Spleen (tissue), 11 donors: ENCODE data around the gene SUSD4. TPM values are rescaled to one million over a fixed set of nuclear protein-coding genes. Genes with fewer than 3 reads are reported as not detected.
"Not testable (repeated sequence)": the region's sequence is repeated elsewhere in the genome, so short reads cannot be mapped to it uniquely, and the experiment has no call there.

Source experiments
- DNase-seq: peaks from one replicate; pipeline ENCODE4 v3.0.0-alpha.2; 2020
- H3K27ac ChIP-seq, 8 donors: fragments of 200-600 bp; sonication (generic) in 7 of 8; 1 replicate in 4 of 8; 2 replicates in 4 of 8; pipeline versions ENCODE4 v1.5.0 to v1.8.0; 2016 to 2021; ENCODE audit warnings: inconsistent platforms in 4 of 8, mild to moderate bottlenecking in 4 of 8, moderate library complexity in 1 of 8
- H3K27me3 ChIP-seq, 7 donors: fragments of 200-600 bp; sonication (generic) in 6 of 7; replicated peaks in 1 of 7; 1 replicate in 4 of 7; 2 replicates in 3 of 7; pipeline versions ENCODE4 v1.5.0 to v1.8.0; 2016 to 2021; ENCODE audit warnings: inconsistent platforms in 3 of 7, mild to moderate bottlenecking in 1 of 7
- H3K36me3 ChIP-seq, 6 donors: fragments of 200-600 bp; sonication (generic) in 5 of 6; 1 replicate in 4 of 6; 2 replicates in 2 of 6; pipeline versions ENCODE4 v1.5.0 to v1.8.0; 2016 to 2021; ENCODE audit warnings: inconsistent platforms in 2 of 6
- H3K4me1 ChIP-seq, 6 donors: fragments of 200-600 bp; sonication (generic) in 5 of 6; 1 replicate in 3 of 6; 2 replicates in 3 of 6; pipeline versions ENCODE4 v1.5.0 to v1.8.0; 2016 to 2021; ENCODE audit warnings: inconsistent platforms in 3 of 6
- H3K4me3 ChIP-seq, 8 donors: fragments of 200-600 bp; sonication (generic) in 7 of 8; 1 replicate in 4 of 8; 2 replicates in 4 of 8; pipeline versions ENCODE4 v1.5.0 to v1.8.0; 2016 to 2021; ENCODE audit warnings: inconsistent platforms in 4 of 8, mild to moderate bottlenecking in 4 of 8, moderate library complexity in 2 of 8
- H3K9me3 ChIP-seq, 8 donors: fragments of 200-600 bp; sonication (generic) in 7 of 8; 1 replicate in 4 of 8; 2 replicates in 4 of 8; pipeline versions ENCODE4 v1.5.0 to v1.8.0; 2016 to 2021; ENCODE audit warnings: inconsistent platforms in 4 of 8
- POLR2A ChIP-seq, 3 donors: fragments of 450-650 bp; IDR thresholded peaks; one replicate each; pipeline ENCODE4 v1.5.1; 2017; ENCODE audit warnings: antibody characterized with exemption in 3 of 3, mild to moderate bottlenecking in 1 of 3
- POLR2AphosphoS5 ChIP-seq, 3 donors: sonication (generic); formaldehyde crosslinking; IDR thresholded peaks; one replicate each; pipeline ENCODE4 v1.5.1; 2017; ENCODE audit warnings: antibody characterized with exemption in 3 of 3
- WGBS, 5 donors: extraction: QIAGEN DNeasy Blood & Tissue Kit in 3 of 5; methylation state at CpG; one replicate each; pipeline versions ENCODE4 v1.1.5 to v1.1.7; 2013 to 2018; 5-methylcytosine and 5-hydroxymethylcytosine counted together
- intact Hi-C: fragments of 100-400 bp; cut with DNase I; formaldehyde crosslinking; loops from one replicate; pipeline ENCODE4 v1.15.0; 2023; ENCODE audit warnings: low total_unique reads
- polyA plus RNA-seq, 3 donors: library from polyadenylated mRNA; stranded (reverse); fragments of 200-250 nt; gene quantifications; one replicate each; pipeline ENCODE4 v1.2.1, GENCODE V29; 2013
- total RNA-seq, 7 donors: library from RNA; depleted of rRNA in 3 of 7; stranded (reverse); fragments of >200 nt in 3 of 7; fragmentation: NEBNext Ultra II Directional in 4 of 7; extraction: Animal tissue kit (Norgen Biotek cat#: 25700) in 4 of 7; gene quantifications; one replicate each; pipeline versions ENCODE4 v1.1.0 to v1.2.1, GENCODE V29; 2016 to 2021
- TF ChIP-seq, protein P1 (sequence below), 11 experiments: fragments of 200-600 bp in 7 of 11; fragments of 450-650 bp in 4 of 11; sonication (generic) in 4 of 11; IDR thresholded peaks in 8 of 11; conservative IDR thresholded peaks in 3 of 11; 1 replicate in 7 of 11; 2 replicates in 4 of 11; pipeline versions ENCODE4 v1.4.0 to v1.8.0; 2016 to 2021; ENCODE audit warnings: antibody characterized with exemption in 11 of 11, inconsistent platforms in 4 of 11, mild to moderate bottlenecking in 1 of 11
- donor health status: healthy with polysubstance abuse.
- donor health status: DM: no; HTN: no; CAD: no; lungs with moderate emphysema.
- donor health status: DM: no; HTN: no; CAD: no.
- donor health status: Bipolar disorder and iron deficiency.
- donor health status: healthy.
- donor health status: DM: no; HTN: no; CAD: no.
- donor health status: DM: yes; HTN: yes; CAD: no.

The SUSD4 gene
- total and polyA plus RNA-seq, 10 donors, result 0.35 to 2.1 (median 0.69) TPM

- 79 to 89% (median 84%) methylated on average over 8 of the region's 8 CpGs for WGBS, 5 donors
- H3K9me3 ChIP-seq, result no peaks in the 10 kb centered on the region
- no peaks in the 10 kb centered on the region for H3K4me1 ChIP-seq
- H3K27ac ChIP-seq, result no peak overlapping the region
- H3K27me3 ChIP-seq, result peaks cover 0 to 5% (median 0%) of the 10 kb centered on the region in 7 donors
- no peaks in the 10 kb centered on the region for H3K36me3 ChIP-seq
- H3K4me3 ChIP-seq, result no peak overlapping the region
- intact Hi-C loops, result no loop called here
- TF ChIP-seq POLR2A (IDR thresholded peaks at IDR 0.05) (no peak), POLR2AphosphoS5 (IDR thresholded peaks at IDR 0.05) (no peak)
- TF ChIP-seq, protein P1, sequence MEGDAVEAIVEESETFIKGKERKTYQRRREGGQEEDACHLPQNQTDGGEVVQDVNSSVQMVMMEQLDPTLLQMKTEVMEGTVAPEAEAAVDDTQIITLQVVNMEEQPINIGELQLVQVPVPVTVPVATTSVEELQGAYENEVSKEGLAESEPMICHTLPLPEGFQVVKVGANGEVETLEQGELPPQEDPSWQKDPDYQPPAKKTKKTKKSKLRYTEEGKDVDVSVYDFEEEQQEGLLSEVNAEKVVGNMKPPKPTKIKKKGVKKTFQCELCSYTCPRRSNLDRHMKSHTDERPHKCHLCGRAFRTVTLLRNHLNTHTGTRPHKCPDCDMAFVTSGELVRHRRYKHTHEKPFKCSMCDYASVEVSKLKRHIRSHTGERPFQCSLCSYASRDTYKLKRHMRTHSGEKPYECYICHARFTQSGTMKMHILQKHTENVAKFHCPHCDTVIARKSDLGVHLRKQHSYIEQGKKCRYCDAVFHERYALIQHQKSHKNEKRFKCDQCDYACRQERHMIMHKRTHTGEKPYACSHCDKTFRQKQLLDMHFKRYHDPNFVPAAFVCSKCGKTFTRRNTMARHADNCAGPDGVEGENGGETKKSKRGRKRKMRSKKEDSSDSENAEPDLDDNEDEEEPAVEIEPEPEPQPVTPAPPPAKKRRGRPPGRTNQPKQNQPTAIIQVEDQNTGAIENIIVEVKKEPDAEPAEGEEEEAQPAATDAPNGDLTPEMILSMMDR (IDR thresholded peaks at IDR 0.05 in 8 of 11, conservative IDR thresholded peaks at IDR 0.05 in 3 of 11), result no peak
- DNase-seq, result no peak
Observed at GRCh38 chr1:223257856-223258550, 106.0 kb downstream of the SUSD4 start.

DNA sequence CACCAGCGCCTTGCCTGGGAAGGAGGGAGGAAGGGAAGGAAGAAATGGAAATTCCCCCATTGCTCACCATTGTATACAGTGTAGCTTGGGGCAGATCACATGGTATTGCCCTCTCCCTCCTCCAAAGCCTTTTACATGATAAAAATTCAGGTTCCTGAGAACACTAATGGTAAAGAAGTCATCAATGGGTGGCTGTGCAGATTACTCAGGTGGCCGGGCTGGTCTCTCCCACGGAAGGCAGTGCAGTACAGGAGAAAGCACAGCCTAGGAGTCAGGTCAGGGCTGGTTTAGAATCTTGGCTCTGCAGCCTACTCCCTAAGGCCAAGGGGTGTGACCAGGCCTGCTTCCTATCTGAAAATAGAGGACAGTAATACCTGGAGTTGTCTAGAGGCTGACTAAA, 107.9 kb downstream of the SUSD4 start:
- TF ChIP-seq, protein P1 (IDR thresholded peaks at IDR 0.05 in 8 of 11, conservative IDR thresholded peaks at IDR 0.05 in 3 of 11), result no peak
- TF ChIP-seq POLR2AphosphoS5 (IDR thresholded peaks at IDR 0.05) (no peak), POLR2A (IDR thresholded peaks at IDR 0.05) (no peak)
- Histone ChIP-seq H3K4me1 (no peaks in the 10 kb centered on the region), H3K4me3 (no peak overlapping the region), H3K27ac (no peak overlapping the region), H3K9me3 (no peaks in the 10 kb centered on the region), H3K27me3 (peaks cover 0 to 10% (median 0%) of the 10 kb centered on the region in 7 donors), H3K36me3 (no peaks in the 10 kb centered on the region)
- DNase-seq, result no peak
- intact Hi-C loops, result no loop called here
- WGBS, 5 donors, result 84 to 96% (median 87%) methylated on average over 3 of the region's 3 CpGs

GRCh38 chr1:223253916-223254315, 110.1 kb downstream of the SUSD4 start:
- intact Hi-C loops, result no loop called here
- TF ChIP-seq, protein P1 (IDR thresholded peaks at IDR 0.05 in 8 of 11, conservative IDR thresholded peaks at IDR 0.05 in 3 of 11), result no peak
- no peak for TF ChIP-seq POLR2AphosphoS5 (IDR thresholded peaks at IDR 0.05)
- TF ChIP-seq POLR2A (IDR thresholded peaks at IDR 0.05), result no peak
- Histone ChIP-seq H3K27me3 (peaks cover 0 to 10% (median 0%) of the 10 kb centered on the region in 7 donors), H3K27ac (no peak overlapping the region), H3K4me1 (peaks cover 0 to 12% (median 0%) of the 10 kb centered on the region in 6 donors), H3K9me3 (no peaks in the 10 kb centered on the region), H3K4me3 (no peak overlapping the region), H3K36me3 (no peaks in the 10 kb centered on the region)
- no peak for DNase-seq
- WGBS, 5 donors, result 63 to 94% (median 80%) methylated on average over 3 of the region's 3 CpGs

DNA sequence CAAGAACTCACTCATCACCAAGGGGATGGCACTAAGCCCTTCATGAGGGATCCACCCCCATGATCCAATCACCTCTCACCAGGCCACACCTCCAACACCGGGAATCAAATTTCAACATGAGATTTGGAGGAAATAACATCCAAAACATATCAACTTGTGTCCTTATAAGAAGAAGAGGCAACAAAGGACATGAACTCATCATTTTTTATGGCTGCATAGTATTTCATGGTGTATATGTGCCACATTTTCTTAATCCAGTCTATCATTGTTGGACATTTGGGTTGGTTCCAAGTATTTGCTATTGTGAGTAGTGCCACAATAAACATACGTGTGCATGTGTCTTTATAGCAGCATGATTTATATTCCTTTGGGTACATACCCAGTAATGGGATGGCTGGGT, 112.6 kb downstream of the SUSD4 start:
- peaks cover 0 to 18% (median 0%) of the 10 kb centered on the region in 6 donors for H3K4me1 ChIP-seq
- DNase-seq, H3K36me3 ChIP-seq, H3K27ac ChIP-seq, H3K4me3 ChIP-seq, intact Hi-C loops, H3K9me3 ChIP-seq, H3K27me3 ChIP-seq: not testable (repeated sequence)
- WGBS, 5 donors, result 86 to 94% (median 88%) methylated on average over 2 of the region's 2 CpGs
